GM23338 (cell line): ENCODE measurements around the gene DUOX1. TPM values are rescaled to one million over a fixed set of nuclear protein-coding genes. Genes with fewer than 3 reads are reported as not detected.

Experiments
- ATAC-seq: fragments of 200-7000 bp; cut with Tn5 transposase; 3 replicates; pipeline ENCODE4 v1.9.1; 2020
- DNase-seq: peaks from one replicate; pipeline ENCODE4 v3.0.0-alpha.2; 2015; ENCODE audit warnings: low spot score
- H2AFZ ChIP-seq: fragments of 200-600 bp; sonication (generic); 2 replicates; pipeline ENCODE4 v1.8.0; 2016; ENCODE audit warnings: antibody characterized with exemption, mild to moderate bottlenecking, moderate library complexity
- H3F3A ChIP-seq: fragments of 200-600 bp; sonication (generic); replicated peaks from 2 replicates; pipeline ENCODE4 v1.8.0; 2017; ENCODE audit warnings: antibody characterized with exemption, mixed run types, low read depth
- H3K27ac ChIP-seq: fragments of 200-600 bp; sonication (generic); 2 replicates; pipeline ENCODE4 v1.6.1; 2016; ENCODE audit warnings: low read depth
- H3K27me3 ChIP-seq: fragments of 200-600 bp; sonication (generic); 2 replicates; pipeline ENCODE4 v1.8.0; 2016; ENCODE audit warnings: mild to moderate bottlenecking, mixed run types, moderate library complexity; ENCODE audit not compliant: insufficient read depth
- H3K36me3 ChIP-seq: fragments of 200-600 bp; sonication (generic); 2 replicates; pipeline ENCODE4 v1.8.0; 2016; ENCODE audit warnings: mild to moderate bottlenecking; ENCODE audit not compliant: insufficient read depth
- H3K4me1 ChIP-seq: fragments of 200-600 bp; sonication (generic); 2 replicates; pipeline ENCODE4 v1.8.0; 2016; ENCODE audit warnings: mild to moderate bottlenecking, moderate library complexity; ENCODE audit not compliant: insufficient read depth
- H3K4me2 ChIP-seq: fragments of 200-600 bp; sonication (generic); 2 replicates; pipeline ENCODE4 v1.7.1; 2017; ENCODE audit warnings: mixed run types
- H3K4me3 ChIP-seq: fragments of 200-600 bp; sonication (generic); 2 replicates; pipeline ENCODE4 v1.6.1; 2016; ENCODE audit warnings: mixed run types
- H3K79me2 ChIP-seq: fragments of 200-600 bp; sonication (generic); replicated peaks from 2 replicates; pipeline ENCODE4 v1.8.0; 2017; ENCODE audit warnings: mild to moderate bottlenecking; ENCODE audit not compliant: insufficient read depth
- H3K9me2 ChIP-seq: fragments of 200-600 bp; sonication (generic); 2 replicates; pipeline ENCODE4 v1.8.0; 2017; ENCODE audit not compliant: insufficient read depth
- H4K20me1 ChIP-seq: fragments of 200-600 bp; sonication (generic); replicated peaks from 2 replicates; pipeline ENCODE4 v1.8.0; 2017; ENCODE audit warnings: mild to moderate bottlenecking; ENCODE audit not compliant: insufficient read depth
- H3K27ac Mint-ChIP-seq: 2 replicates; pipeline ENCODE4 v1.8.0; 2020; ENCODE audit warnings: inconsistent platforms, mild to moderate bottlenecking, moderate library complexity, mixed read lengths
- H3K27me3 Mint-ChIP-seq: 3 replicates; pipeline ENCODE4 v1.8.0; 2022; ENCODE audit warnings: low read depth, mild to moderate bottlenecking, moderate library complexity, mixed read lengths, inconsistent platforms; ENCODE audit not compliant: insufficient read depth, poor library complexity
- H3K36me3 Mint-ChIP-seq: 3 replicates; pipeline ENCODE4 v1.8.0; 2021; ENCODE audit warnings: low read depth, mild to moderate bottlenecking, inconsistent platforms, moderate library complexity, mixed read lengths
- H3K4me1 Mint-ChIP-seq: 3 replicates; pipeline ENCODE4 v1.8.0; 2020; ENCODE audit warnings: mild to moderate bottlenecking, inconsistent platforms, mixed read lengths
- H3K4me3 Mint-ChIP-seq: 3 replicates; pipeline ENCODE4 v1.8.0; 2021; ENCODE audit warnings: moderate library complexity, mild to moderate bottlenecking, inconsistent platforms, mixed read lengths
- H3K9me3 Mint-ChIP-seq: 3 replicates; pipeline ENCODE4 v1.8.0; 2020; ENCODE audit warnings: moderate library complexity, mild to moderate bottlenecking, inconsistent platforms, mixed read lengths
- CREB1 ChIP-seq: fragments of 250-450 bp; sonication (Bioruptor Pico); IDR thresholded peaks from 2 replicates; pipeline ENCODE4 v1.5.0; 2020; ENCODE audit warnings: low read depth, mild to moderate bottlenecking, moderate library complexity
- CTCF ChIP-seq, 2 experiments: fragments of 200-600 bp in 1 of 2; sonication (generic) in 1 of 2; conservative IDR thresholded peaks; 2 replicates each; pipeline versions ENCODE4 v1.5.1 to v1.6.1; 2016 to 2017; ENCODE audit warnings: antibody characterized with exemption in 2 of 2, low read depth in 2 of 2, mild to moderate bottlenecking in 2 of 2, moderate library complexity in 1 of 2
- ETS1 ChIP-seq: IDR thresholded peaks from 2 replicates; pipeline ENCODE4 v1.6.1; 2016; ENCODE audit warnings: antibody characterized with exemption
- EZH2 ChIP-seq: fragments of 200-600 bp; sonication (generic); IDR thresholded peaks from one replicate; pipeline ENCODE4 v1.8.0; 2017; ENCODE audit warnings: antibody characterized with exemption, mild to moderate bottlenecking, low read depth; ENCODE audit not compliant: unreplicated experiment
- EZH2phosphoT487 ChIP-seq: fragments of 200-600 bp; sonication (generic); IDR thresholded peaks from one replicate; pipeline ENCODE4 v1.8.1; 2018; ENCODE audit warnings: antibody characterized with exemption; ENCODE audit not compliant: unreplicated experiment
- JUNB ChIP-seq: IDR thresholded peaks from one replicate; pipeline ENCODE4 v1.6.1; 2016; ENCODE audit warnings: antibody characterized with exemption; ENCODE audit not compliant: unreplicated experiment
- NANOG ChIP-seq: IDR thresholded peaks from 2 replicates; pipeline ENCODE4 v1.6.1; 2016; ENCODE audit warnings: antibody characterized with exemption, borderline replicate concordance
- POLR2AphosphoS5 ChIP-seq: IDR thresholded peaks from 2 replicates; pipeline ENCODE4 v1.6.1; 2016; ENCODE audit warnings: antibody characterized with exemption, low read depth
- REST ChIP-seq: IDR thresholded peaks from one replicate; pipeline ENCODE4 v1.6.1; 2018; ENCODE audit warnings: antibody characterized with exemption; ENCODE audit not compliant: unreplicated experiment
- STAT1 ChIP-seq: IDR thresholded peaks from one replicate; pipeline ENCODE4 v1.6.1; 2016; ENCODE audit warnings: antibody characterized with exemption; ENCODE audit not compliant: unreplicated experiment
- ZNF114 ChIP-seq: fragments of 250-450 bp; sonication (Bioruptor Pico); IDR thresholded peaks from 2 replicates; pipeline ENCODE4 v1.5.0; 2020; ENCODE audit warnings: mild to moderate bottlenecking, moderate library complexity
- ZNF331 ChIP-seq: fragments of 250-450 bp; sonication (Bioruptor Pico); IDR thresholded peaks from 2 replicates; pipeline ENCODE4 v1.5.0; 2020; ENCODE audit warnings: low read depth, mild to moderate bottlenecking, moderate library complexity
- polyA plus RNA-seq: library from polyadenylated mRNA; unstranded; fragments of >200 nt; fragmentation: Nextera tagmentation; extraction: Ambion mirVana; gene quantifications from 2 replicates; pipeline ENCODE4 v1.2.1, GENCODE V29; 2016
- total RNA-seq: library from RNA; depleted of rRNA; stranded (reverse); fragments of >200 nt; shearing (Covaris generic); gene quantifications from 2 replicates; pipeline ENCODE4 v1.2.3, GENCODE V29; 2014

DUOX1 gene
- total and polyA plus RNA-seq, 2 experiments from 2014 or later: 0.69 to 0.73 TPM

- peaks cover 2% of the 10 kb centered on the region for H3K27me3 Mint-ChIP-seq
- H3K4me1 Mint-ChIP-seq: no peaks in the 10 kb centered on the region
- Histone ChIP-seq H3K4me2 (no peak overlapping the region), H3K27me3 (no peaks in the 10 kb centered on the region), H3K4me1 (no peaks in the 10 kb centered on the region), H3K79me2 (no peaks in the 10 kb centered on the region), H3F3A (no peaks in the 10 kb centered on the region), H4K20me1 (no peaks in the 10 kb centered on the region), H3K27ac (no peak overlapping the region), H3K36me3 (no peaks in the 10 kb centered on the region), H2AFZ (no peak overlapping the region), H3K9me2 (no peaks in the 10 kb centered on the region), H3K4me3 (no peak overlapping the region)
- no peaks in the 10 kb centered on the region for H3K9me3 Mint-ChIP-seq
- DNase-seq (no peak), ATAC-seq (no peak)
- H3K4me3 Mint-ChIP-seq: no peak overlapping the region
- no peak overlapping the region for H3K27ac Mint-ChIP-seq
- no peaks in the 10 kb centered on the region for H3K36me3 Mint-ChIP-seq
- TF ChIP-seq REST: no peak
- TF ChIP-seq EZH2phosphoT487: no peak
- no peak for TF ChIP-seq POLR2AphosphoS5
- no peak for TF ChIP-seq ZNF114 (CRISPR knock-in tag)
Measured at GRCh38 chr15:45088801-45089711, 40.7 kb upstream of the DUOX1 start.

- Histone ChIP-seq H3K36me3 (no peaks in the 10 kb centered on the region), H3K27ac (no peak overlapping the region), H3K9me2 (no peaks in the 10 kb centered on the region), H3K4me3 (no peak overlapping the region), H3K4me1 (no peaks in the 10 kb centered on the region), H3F3A (no peaks in the 10 kb centered on the region), H4K20me1 (no peaks in the 10 kb centered on the region), H2AFZ (no peak overlapping the region), H3K27me3 (no peaks in the 10 kb centered on the region), H3K4me2 (no peak overlapping the region), H3K79me2 (no peaks in the 10 kb centered on the region)
- Mint-ChIP-seq H3K9me3 (no peaks in the 10 kb centered on the region), H3K4me3 (no peak overlapping the region), H3K4me1 (no peaks in the 10 kb centered on the region), H3K27me3 (peaks cover 2% of the 10 kb centered on the region), H3K27ac (no peak overlapping the region), H3K36me3 (no peaks in the 10 kb centered on the region)
- DNase-seq (no peak), ATAC-seq (no peak)
- no peak for TF ChIP-seq CTCF (conservative IDR thresholded peaks at IDR 0.05; ENCODE audit: low read depth in 2 of 2)
- TF ChIP-seq POLR2AphosphoS5: no peak
- no peak for TF ChIP-seq JUNB
- TF ChIP-seq ZNF331: no peak
- no peak for TF ChIP-seq ETS1
- TF ChIP-seq STAT1: no peak
- no peak for TF ChIP-seq EZH2phosphoT487
- TF ChIP-seq NANOG: no peak
- no peak for TF ChIP-seq EZH2
- no peak for TF ChIP-seq CREB1 (CRISPR knock-in tag)
Measured at GRCh38 chr15:45089712-45090373, 40.0 kb upstream of the DUOX1 start.
